ENCODE measurements around the gene SNX21. TPM values are rescaled to one million over a fixed set of nuclear protein-coding genes. Genes with fewer than 3 reads are reported as not detected.

The SNX21 gene
- total RNA-seq, 1 experiment from 2014 or later: 9.8 TPM

- BruUV-seq (replicated peaks): no TSS peak
Observed at GRCh38 chr20:45888681-45889080, 55.1 kb downstream of the SNX21 start.

GRCh38 chr20:45890077-45890984 is 56.7 kb downstream of the SNX21 start:
- CTCF ChIA-PET: interaction anchor here (1.0 kb wide), 1 partner anchor 14 kb away, joined by 3 read pairs; no protein-coding TSS in a partner anchor
- peak overlapping the region; percentile 98 for H3K4me2 ChIP-seq
- POLR2A ChIA-PET (ENCODE audit: unreplicated experiment): interaction anchor here (0.6 kb wide), 2 partner anchors 71 to 103 kb away, joined by 5 to 11 read pairs; no protein-coding TSS in a partner anchor
- peaks cover 12% of the 10 kb centered on the region; the same call in 1 of the 2 replicates for H3K36me3 ChIP-seq (ENCODE audit: low read depth)
- H3K4me1 ChIP-seq (replicated peaks; ENCODE audit: insufficient read depth): peaks cover 21% of the 10 kb centered on the region
- H3K27ac ChIP-seq: no peak overlapping the region
- H3F3A ChIP-seq (ENCODE audit: insufficient read depth, low read depth): peaks cover 44% of the 10 kb centered on the region
- no peaks in the 10 kb centered on the region for H3K27me3 ChIP-seq (ENCODE audit: insufficient read depth, low read depth)
- DNase-seq: no peak
- no peaks in the 10 kb centered on the region for H3K9me2 ChIP-seq (ENCODE audit: insufficient read depth)
- H3K79me2 ChIP-seq (ENCODE audit: low read depth): peaks cover 15% of the 10 kb centered on the region
- H3K4me3 ChIP-seq: peak overlapping the region; percentile 82
- H2AFZ ChIP-seq: peak overlapping the region; percentile 99
- H3K9me3 ChIP-seq (ENCODE audit: insufficient read depth, low read depth): no peaks in the 10 kb centered on the region
- no TSS peak for BruUV-seq (replicated peaks)
- intact Hi-C loops (cut with micrococcal nuclease; ENCODE audit: unreplicated experiment): loop anchor here (5.0 kb wide), 1 partner anchor 73 kb away; no protein-coding TSS in a partner anchor
- no peaks in the 10 kb centered on the region for H4K20me1 ChIP-seq (ENCODE audit: insufficient read depth)
- TF ChIP-seq CTCF (conservative IDR thresholded peaks at IDR 0.05) (no peak), EZH2 (IDR thresholded peaks at IDR 0.05; ENCODE audit: low read depth) (no peak)

More at GRCh38 chr20:45888681-45889080, 55.1 kb downstream of the SNX21 start:
- H3K79me2 ChIP-seq (ENCODE audit: low read depth): peaks cover 15% of the 10 kb centered on the region; the same call in 1 of the 2 replicates
- CTCF ChIA-PET: interaction anchor here (0.5 kb wide), 1 partner anchor 47 kb away, joined by 7 read pairs; no protein-coding TSS in a partner anchor
- H3K9me2 ChIP-seq (ENCODE audit: insufficient read depth): no peaks in the 10 kb centered on the region
- H3F3A ChIP-seq (ENCODE audit: insufficient read depth, low read depth): peaks cover 42% of the 10 kb centered on the region
- H3K36me3 ChIP-seq (ENCODE audit: low read depth): peaks cover 7% of the 10 kb centered on the region; the same call in 1 of the 2 replicates
- H3K27ac ChIP-seq: no peak overlapping the region
- H3K27me3 ChIP-seq (ENCODE audit: insufficient read depth, low read depth): no peaks in the 10 kb centered on the region
- TF ChIP-seq EZH2 (IDR thresholded peaks at IDR 0.05; ENCODE audit: low read depth): no peak
- TF ChIP-seq CTCF (conservative IDR thresholded peaks at IDR 0.05): no peak
- no peak overlapping the region for H3K4me3 ChIP-seq
- H2AFZ ChIP-seq: no peak overlapping the region
- H3K9me3 ChIP-seq (ENCODE audit: insufficient read depth, low read depth): no peaks in the 10 kb centered on the region
- DNase-seq: no peak
- H4K20me1 ChIP-seq (ENCODE audit: insufficient read depth): no peaks in the 10 kb centered on the region
- intact Hi-C loops (cut with micrococcal nuclease; ENCODE audit: unreplicated experiment): no loop called here
- peaks cover 35% of the 10 kb centered on the region for H3K4me1 ChIP-seq (replicated peaks; ENCODE audit: insufficient read depth)
- no peak overlapping the region for H3K4me2 ChIP-seq
- POLR2A ChIA-PET (ENCODE audit: unreplicated experiment): no interaction called here

All from PC-9 (cell line).